Stimulated activated CD8-positive, alpha-beta memory T cell treated with anti-CD3 and anti-CD28 coated beads, Interleukin-4, amount 100 ng/mL, for 1 hour (primary cell): ENCODE results near the gene SLC25A23.

Experiments
- DNase-seq, 2 donors: peaks; one replicate each; pipeline ENCODE4 v3.0.0-alpha.2; 2020; ENCODE audit warnings: low read depth in 2 of 2, low spot score in 1 of 2

The SLC25A23 gene

GRCh38 chr19:6481541-6482342 lies 22.1 kb upstream of the SLC25A23 start, which contains the start of gene DENND1C:
TSS of gene DENND1C (minus strand) at chr19:6481787. CDS start at chr19:6481695, 92 bp downstream.
- peak in 1 of 2 donors; percentile 41 for DNase-seq

GRCh38 chr19:6480848-6481415 lies 21.3 kb upstream of the SLC25A23 start:
- no peak for DNase-seq

- no peak for DNase-seq
Measured at GRCh38 chr19:6479836-6480398, 20.3 kb upstream of the SLC25A23 start.

- no peak for DNase-seq
Measured at GRCh38 chr19:6478815-6479214, 19.2 kb upstream of the SLC25A23 start.

- DNase-seq, result no peak
Measured at GRCh38 chr19:6476896-6477431, 17.4 kb upstream of the SLC25A23 start.

- peak in 1 of 2 donors; percentile 36 for DNase-seq
Measured at GRCh38 chr19:6476155-6476895, 16.7 kb upstream of the SLC25A23 start.

GRCh38 chr19:6475321-6476108 lies 15.9 kb upstream of the SLC25A23 start:
- DNase-seq, result no peak

GRCh38 chr19:6473647-6474046 lies 14.1 kb upstream of the SLC25A23 start:
- no peak for DNase-seq

GRCh38 chr19:6472713-6473112 lies 13.1 kb upstream of the SLC25A23 start:
- DNase-seq, result no peak

GRCh38 chr19:6471076-6471475 lies 11.5 kb upstream of the SLC25A23 start:
- no peak for DNase-seq

- DNase-seq, result no peak
Measured at GRCh38 chr19:6470173-6470572, 10.6 kb upstream of the SLC25A23 start.

- DNase-seq, result no peak
Measured at GRCh38 chr19:6467384-6467783, 7.8 kb upstream of the SLC25A23 start.

GRCh38 chr19:6466526-6467248 lies 7.1 kb upstream of the SLC25A23 start:
- DNase-seq, result no peak

- no peak for DNase-seq
Measured at GRCh38 chr19:6465663-6466062, 6.1 kb upstream of the SLC25A23 start.

- DNase-seq, result no peak
Measured at GRCh38 chr19:6465006-6465405, 5.4 kb upstream of the SLC25A23 start.

- peak in 1 of 2 donors; percentile 39 for DNase-seq
Measured at GRCh38 chr19:6464070-6464873, 4.7 kb upstream of the SLC25A23 start, which contains the start of gene CRB3. TSS of gene CRB3 (plus strand) at chr19:6464271. CDS start at chr19:6464702, 431 bp downstream.

GRCh38 chr19:6460099-6460884 lies 700 bp upstream of the SLC25A23 start:
- DNase-seq, result peak; percentile 93 to 95

GRCh38 chr19:6458695-6459261 lies 814 bp downstream of the SLC25A23 start:
- no peak for DNase-seq
